A549 (cell line): Measurements from ENCODE around the gene SMU1.

Source experiments
- FOSL2 ChIP-seq, 2 experiments: fragments of 450-650 bp in 1 of 2; fragments of >200 bp in 1 of 2; sonication (Bioruptor Twin) in 1 of 2; formaldehyde crosslinking; IDR thresholded peaks; 2 replicates each; pipeline versions ENCODE4 v1.5.0 to v1.6.1; 2016 to 2020; ENCODE audit warnings: mild to moderate bottlenecking in 1 of 2, moderate library complexity in 1 of 2
- HMGXB4 ChIP-seq: fragments of 250-450 bp; sonication (Bioruptor Pico); IDR thresholded peaks from 2 replicates; pipeline ENCODE4 v1.5.0; 2021; ENCODE audit warnings: mild to moderate bottlenecking, moderate library complexity, borderline replicate concordance
- JUN ChIP-seq, 2 experiments: fragments of >200 bp; sonication (Bioruptor Twin); formaldehyde crosslinking; IDR thresholded peaks; 2 replicates in 1 of 2; 3 replicates in 1 of 2; pipeline ENCODE4 v1.6.1; 2016 to 2017
- KDM5A ChIP-seq: fragments of 200-600 bp; sonication (generic); IDR thresholded peaks from 2 replicates; pipeline ENCODE4 v1.6.1; 2016; ENCODE audit warnings: antibody characterized with exemption, mild to moderate bottlenecking
- MAFK ChIP-seq: fragments of 450-650 bp; IDR thresholded peaks from 2 replicates; pipeline ENCODE4 v1.6.1; 2014; ENCODE audit not compliant: partially characterized antibody
- MAX ChIP-seq: IDR thresholded peaks from 2 replicates; pipeline ENCODE4 v1.6.1; 2012
- NFE2L2 ChIP-seq: fragments of 150-350 bp; conservative IDR thresholded peaks from 2 replicates; pipeline ENCODE4 v1.6.1; 2014; ENCODE audit warnings: low read length
- POLR2A ChIP-seq: IDR thresholded peaks from 2 replicates; pipeline ENCODE4 v1.6.1; 2012; ENCODE audit warnings: mild to moderate bottlenecking, low read length
- REST ChIP-seq: fragments of 200-600 bp; sonication (generic); IDR thresholded peaks from 2 replicates; pipeline ENCODE4 v1.6.1; 2016; ENCODE audit warnings: antibody characterized with exemption, mild to moderate bottlenecking, moderate library complexity
- ZFP36 ChIP-seq: fragments of 450-650 bp; IDR thresholded peaks from 2 replicates; pipeline ENCODE4 v1.6.1; 2014; ENCODE audit warnings: borderline replicate concordance; ENCODE audit not compliant: partially characterized antibody
- TF ChIP-seq, protein P1 (sequence below): fragments of >200 bp; sonication (Bioruptor Twin); formaldehyde crosslinking; IDR thresholded peaks from 3 replicates; pipeline ENCODE4 v1.5.1; 2016

DNA sequence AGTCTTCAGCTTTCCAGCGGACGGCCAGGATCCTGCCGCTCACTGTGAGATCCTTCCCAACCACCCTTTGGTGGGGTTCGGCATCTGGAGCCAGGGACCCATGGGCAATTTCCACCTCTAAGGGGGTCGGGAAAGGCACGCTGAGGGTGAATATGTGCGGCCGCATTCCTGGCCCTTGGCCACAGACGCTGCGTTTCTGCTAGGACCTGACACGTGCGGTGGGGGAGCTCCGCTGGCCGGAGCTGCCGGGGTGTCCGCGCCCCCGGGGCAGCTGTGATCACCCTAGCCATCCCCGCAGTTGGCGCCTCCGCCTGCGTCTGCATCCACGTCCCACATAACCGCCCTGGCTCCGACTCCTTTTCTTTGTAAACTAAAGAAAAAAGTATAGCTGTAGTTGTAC lies 56.7 kb downstream of the SMU1 start:
- no peak for TF ChIP-seq MAFK
- TF ChIP-seq, protein P1, sequence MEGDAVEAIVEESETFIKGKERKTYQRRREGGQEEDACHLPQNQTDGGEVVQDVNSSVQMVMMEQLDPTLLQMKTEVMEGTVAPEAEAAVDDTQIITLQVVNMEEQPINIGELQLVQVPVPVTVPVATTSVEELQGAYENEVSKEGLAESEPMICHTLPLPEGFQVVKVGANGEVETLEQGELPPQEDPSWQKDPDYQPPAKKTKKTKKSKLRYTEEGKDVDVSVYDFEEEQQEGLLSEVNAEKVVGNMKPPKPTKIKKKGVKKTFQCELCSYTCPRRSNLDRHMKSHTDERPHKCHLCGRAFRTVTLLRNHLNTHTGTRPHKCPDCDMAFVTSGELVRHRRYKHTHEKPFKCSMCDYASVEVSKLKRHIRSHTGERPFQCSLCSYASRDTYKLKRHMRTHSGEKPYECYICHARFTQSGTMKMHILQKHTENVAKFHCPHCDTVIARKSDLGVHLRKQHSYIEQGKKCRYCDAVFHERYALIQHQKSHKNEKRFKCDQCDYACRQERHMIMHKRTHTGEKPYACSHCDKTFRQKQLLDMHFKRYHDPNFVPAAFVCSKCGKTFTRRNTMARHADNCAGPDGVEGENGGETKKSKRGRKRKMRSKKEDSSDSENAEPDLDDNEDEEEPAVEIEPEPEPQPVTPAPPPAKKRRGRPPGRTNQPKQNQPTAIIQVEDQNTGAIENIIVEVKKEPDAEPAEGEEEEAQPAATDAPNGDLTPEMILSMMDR = no peak
- TF ChIP-seq ZFP36 = no peak
- TF ChIP-seq REST = no peak
- no peak for TF ChIP-seq MAX
- no peak for TF ChIP-seq POLR2A
- no peak for TF ChIP-seq NFE2L2
- TF ChIP-seq JUN (IDR thresholded peaks at IDR 0.05) = no peak
- no peak for TF ChIP-seq HMGXB4 (CRISPR knock-in tag)
- no peak for TF ChIP-seq KDM5A
- TF ChIP-seq FOSL2 (IDR thresholded peaks at IDR 0.05) = no peak
- no peak for TF ChIP-seq FOSL2 (CRISPR knock-in tag; IDR thresholded peaks at IDR 0.05)
